Astrocyte (in vitro differentiated cells and primary cell): ENCODE measurements around the gene FKBP1A. TPM values are rescaled to one million over a fixed set of nuclear protein-coding genes. Genes with fewer than 3 reads are reported as not detected.

Source experiments
- DNase-seq: peaks from one replicate; pipeline ENCODE4 v3.0.0-alpha.2; 2010; ENCODE audit warnings: low read depth
- FAIRE-seq: peaks from 2 replicates; lab custom pipeline; 2011; peaks lifted over from hg19 to GRCh38; lab: Jason Lieb, UNC
- H2AFZ ChIP-seq: 2 replicates; pipeline ENCODE4 v1.6.0; 2012; ENCODE audit warnings: low read depth, low read length, inconsistent platforms
- H3K27ac ChIP-seq: 2 replicates; pipeline ENCODE4 v1.5.1; 2011; ENCODE audit warnings: low read depth, low read length, inconsistent platforms
- H3K27me3 ChIP-seq: 2 replicates; pipeline ENCODE4 v1.6.0; 2011; ENCODE audit warnings: low read length, inconsistent platforms; ENCODE audit not compliant: insufficient read depth
- H3K36me3 ChIP-seq: 2 replicates; pipeline ENCODE4 v1.5.1; 2011; ENCODE audit warnings: low read length, inconsistent platforms; ENCODE audit not compliant: insufficient read depth
- H3K4me1 ChIP-seq: 2 replicates; pipeline ENCODE4 v1.5.1; 2011; ENCODE audit warnings: low read length, inconsistent platforms; ENCODE audit not compliant: insufficient read depth
- H3K4me2 ChIP-seq: 2 replicates; pipeline ENCODE4 v1.6.0; 2012; ENCODE audit warnings: low read length, inconsistent platforms
- H3K4me3 ChIP-seq: 2 replicates; pipeline ENCODE4 v1.5.1; 2011; ENCODE audit warnings: low read depth, mild to moderate bottlenecking, low read length, inconsistent platforms; ENCODE audit not compliant: insufficient read depth
- H3K79me2 ChIP-seq: 2 replicates; pipeline ENCODE4 v1.6.0; 2012; ENCODE audit warnings: mild to moderate bottlenecking, low read length, inconsistent platforms; ENCODE audit not compliant: insufficient read depth
- H3K9ac ChIP-seq: 2 replicates; pipeline ENCODE4 v1.6.0; 2012; ENCODE audit warnings: mild to moderate bottlenecking, low read length, inconsistent platforms
- H3K9me3 ChIP-seq: 2 replicates; pipeline ENCODE4 v1.5.1; 2012; ENCODE audit warnings: low read depth, mild to moderate bottlenecking, low read length, inconsistent platforms; ENCODE audit not compliant: insufficient read depth
- H4K20me1 ChIP-seq: 2 replicates; pipeline ENCODE4 v1.6.0; 2012; ENCODE audit warnings: low read length, inconsistent platforms; ENCODE audit not compliant: insufficient read depth
- H3K27ac Mint-ChIP-seq: one replicate; pipeline ENCODE4 v1.8.0; 2021; ENCODE audit warnings: mild to moderate bottlenecking, mixed read lengths; ENCODE audit not compliant: unreplicated experiment
- H3K27me3 Mint-ChIP-seq: one replicate; pipeline ENCODE4 v1.8.0; 2021; ENCODE audit warnings: low read depth, mixed read lengths; ENCODE audit not compliant: unreplicated experiment
- H3K36me3 Mint-ChIP-seq: one replicate; pipeline ENCODE4 v1.8.0; 2021; ENCODE audit warnings: low read depth, mixed read lengths; ENCODE audit not compliant: unreplicated experiment
- H3K4me1 Mint-ChIP-seq: one replicate; pipeline ENCODE4 v1.8.0; 2021; ENCODE audit warnings: low read depth, mixed read lengths; ENCODE audit not compliant: unreplicated experiment
- H3K4me3 Mint-ChIP-seq: one replicate; pipeline ENCODE4 v1.8.0; 2021; ENCODE audit warnings: mild to moderate bottlenecking, moderate library complexity, mixed read lengths; ENCODE audit not compliant: unreplicated experiment
- H3K9me3 Mint-ChIP-seq: one replicate; pipeline ENCODE4 v1.8.0; 2021; ENCODE audit warnings: mild to moderate bottlenecking, mixed read lengths; ENCODE audit not compliant: unreplicated experiment
- EZH2 ChIP-seq: IDR thresholded peaks from 2 replicates; pipeline ENCODE4 v1.6.1; 2012; ENCODE audit warnings: mild to moderate bottlenecking, low read length, inconsistent platforms; ENCODE audit not compliant: insufficient read depth
- total RNA-seq: library from RNA; stranded (reverse); gene quantifications from 2 replicates; pipeline ENCODE4 v1.2.1, GENCODE V29; 2021
- TF ChIP-seq, protein P1 (sequence below): IDR thresholded peaks from 2 replicates; pipeline ENCODE4 v1.5.1; 2011; ENCODE audit warnings: low read depth, mild to moderate bottlenecking, inconsistent platforms, low read length, moderate library complexity; ENCODE audit not compliant: insufficient read depth

FKBP1A gene
- total RNA-seq, 1 donor from 2014 or later, result 379 TPM

DNA sequence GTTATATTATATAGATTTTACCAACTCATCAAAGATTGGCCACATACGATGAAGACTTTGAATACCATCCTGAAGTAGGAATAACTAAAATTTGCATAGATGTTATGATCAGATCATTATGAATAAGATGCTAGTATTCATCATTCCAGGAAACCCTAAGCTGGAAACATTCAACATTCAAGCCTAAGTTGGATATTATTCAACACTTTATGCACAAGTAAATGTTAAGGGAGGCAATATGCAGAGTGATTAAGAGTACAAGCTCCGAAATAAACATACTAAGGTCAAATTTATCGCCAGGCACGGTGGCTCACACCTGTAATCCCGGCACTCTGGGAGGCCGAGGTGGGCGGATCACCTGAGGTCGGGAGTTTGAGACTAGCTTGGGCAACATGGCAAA lies 43.4 kb upstream of the FKBP1A start:
- no peak overlapping the region for H3K4me2 ChIP-seq
- Mint-ChIP-seq H3K4me3 (no peak overlapping the region), H3K9me3 (no peaks in the 10 kb centered on the region), H3K27ac (no peak overlapping the region), H3K36me3 (peaks cover 4% of the 10 kb centered on the region), H3K27me3 (no peaks in the 10 kb centered on the region), H3K4me1 (no peaks in the 10 kb centered on the region)
- TF ChIP-seq, protein P1, sequence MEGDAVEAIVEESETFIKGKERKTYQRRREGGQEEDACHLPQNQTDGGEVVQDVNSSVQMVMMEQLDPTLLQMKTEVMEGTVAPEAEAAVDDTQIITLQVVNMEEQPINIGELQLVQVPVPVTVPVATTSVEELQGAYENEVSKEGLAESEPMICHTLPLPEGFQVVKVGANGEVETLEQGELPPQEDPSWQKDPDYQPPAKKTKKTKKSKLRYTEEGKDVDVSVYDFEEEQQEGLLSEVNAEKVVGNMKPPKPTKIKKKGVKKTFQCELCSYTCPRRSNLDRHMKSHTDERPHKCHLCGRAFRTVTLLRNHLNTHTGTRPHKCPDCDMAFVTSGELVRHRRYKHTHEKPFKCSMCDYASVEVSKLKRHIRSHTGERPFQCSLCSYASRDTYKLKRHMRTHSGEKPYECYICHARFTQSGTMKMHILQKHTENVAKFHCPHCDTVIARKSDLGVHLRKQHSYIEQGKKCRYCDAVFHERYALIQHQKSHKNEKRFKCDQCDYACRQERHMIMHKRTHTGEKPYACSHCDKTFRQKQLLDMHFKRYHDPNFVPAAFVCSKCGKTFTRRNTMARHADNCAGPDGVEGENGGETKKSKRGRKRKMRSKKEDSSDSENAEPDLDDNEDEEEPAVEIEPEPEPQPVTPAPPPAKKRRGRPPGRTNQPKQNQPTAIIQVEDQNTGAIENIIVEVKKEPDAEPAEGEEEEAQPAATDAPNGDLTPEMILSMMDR, result no peak
- TF ChIP-seq EZH2, result no peak
- H3K4me1 ChIP-seq, result peaks cover 9% of the 10 kb centered on the region
- DNase-seq (no peak), FAIRE-seq (no peak)
- no peaks in the 10 kb centered on the region for H3K79me2 ChIP-seq
- peaks cover 7% of the 10 kb centered on the region for H4K20me1 ChIP-seq
- peaks cover 2% of the 10 kb centered on the region for H3K27me3 ChIP-seq
- H3K36me3 ChIP-seq, result peaks cover 2% of the 10 kb centered on the region
- H3K9me3 ChIP-seq, result no peaks in the 10 kb centered on the region
- no peak overlapping the region for H3K4me3 ChIP-seq
- no peak overlapping the region for H2AFZ ChIP-seq
- H3K9ac ChIP-seq, result no peak overlapping the region
- no peak overlapping the region for H3K27ac ChIP-seq

DNA sequence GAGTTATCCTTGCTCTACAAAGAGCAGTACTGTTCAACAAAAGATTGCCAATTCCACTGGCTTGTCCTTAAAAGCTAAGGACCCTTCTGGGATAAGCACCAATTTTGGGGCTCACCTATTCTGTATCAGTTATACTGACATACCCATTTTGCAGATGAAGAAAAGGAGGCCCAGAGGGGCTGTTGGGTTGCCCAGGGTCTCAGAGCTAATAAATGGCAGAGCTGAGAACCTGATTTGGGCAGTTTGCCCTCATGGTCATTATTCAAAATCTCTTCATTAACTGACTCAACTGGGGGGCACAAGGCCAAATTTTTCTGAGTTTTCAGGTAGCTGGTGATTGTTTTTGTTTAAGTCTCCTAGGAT lies 42.5 kb upstream of the FKBP1A start:
- Mint-ChIP-seq H3K27ac (no peak overlapping the region), H3K27me3 (no peaks in the 10 kb centered on the region), H3K4me3 (no peak overlapping the region), H3K36me3 (peaks cover 4% of the 10 kb centered on the region), H3K9me3 (no peaks in the 10 kb centered on the region), H3K4me1 (no peaks in the 10 kb centered on the region)
- no peak overlapping the region for H3K27ac ChIP-seq
- peaks cover 2% of the 10 kb centered on the region for H3K27me3 ChIP-seq
- H3K9me3 ChIP-seq, result no peaks in the 10 kb centered on the region
- no peak overlapping the region for H2AFZ ChIP-seq
- no peaks in the 10 kb centered on the region for H3K36me3 ChIP-seq
- peaks cover 7% of the 10 kb centered on the region for H4K20me1 ChIP-seq
- TF ChIP-seq EZH2, result no peak
- TF ChIP-seq, protein P1, result no peak
- H3K79me2 ChIP-seq, result no peaks in the 10 kb centered on the region
- no peak overlapping the region for H3K9ac ChIP-seq
- H3K4me3 ChIP-seq, result no peak overlapping the region
- no peak overlapping the region for H3K4me2 ChIP-seq
- FAIRE-seq, result no peak
- no peak for DNase-seq
- peaks cover 9% of the 10 kb centered on the region for H3K4me1 ChIP-seq

DNA sequence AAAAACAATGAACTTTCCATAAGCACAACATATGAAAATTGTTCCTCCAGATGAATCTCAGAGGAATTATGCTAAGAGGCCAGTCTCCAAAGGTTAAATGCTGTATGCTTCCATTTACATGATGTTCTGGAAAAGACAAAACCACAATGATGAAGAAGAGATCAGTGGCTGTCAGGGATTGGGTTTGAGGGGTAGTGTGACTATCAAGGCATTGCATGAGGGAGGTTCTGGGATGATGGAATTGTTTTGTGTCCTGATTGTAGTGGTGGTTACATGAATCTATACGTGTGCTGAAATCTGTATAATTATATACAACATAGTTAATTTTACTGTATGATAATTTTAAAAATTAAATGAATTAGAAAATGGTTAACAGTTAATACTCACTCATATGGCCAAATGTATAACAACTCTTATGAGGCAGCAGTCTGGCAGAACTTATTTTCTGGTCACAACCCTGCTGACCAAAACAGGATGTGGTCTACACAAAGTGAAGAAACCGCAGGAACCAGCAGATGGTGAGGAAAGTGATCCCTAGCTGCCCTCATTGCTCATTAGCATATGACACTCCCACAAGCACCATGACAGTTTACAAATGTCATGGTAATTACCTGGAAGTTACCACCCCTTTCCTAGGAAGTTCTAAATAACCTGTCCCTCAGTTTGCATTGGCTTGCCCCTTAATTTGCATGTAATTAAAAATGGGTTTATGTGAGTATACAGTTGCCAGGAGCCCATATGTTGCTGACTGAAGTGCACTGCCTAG lies 41.9 kb upstream of the FKBP1A start:
- Histone ChIP-seq H3K4me3 (no peak overlapping the region), H3K79me2 (no peaks in the 10 kb centered on the region), H3K27ac (no peak overlapping the region), H3K9me3 (no peaks in the 10 kb centered on the region), H3K36me3 (no peaks in the 10 kb centered on the region), H3K4me2 (no peak overlapping the region), H3K27me3 (peaks cover 2% of the 10 kb centered on the region), H4K20me1 (peaks cover 1% of the 10 kb centered on the region), H3K4me1 (peaks cover 9% of the 10 kb centered on the region), H2AFZ (no peak overlapping the region), H3K9ac (no peak overlapping the region)
- no peaks in the 10 kb centered on the region for H3K9me3 Mint-ChIP-seq
- TF ChIP-seq, protein P1, result no peak
- no peak for TF ChIP-seq EZH2
- no peak for FAIRE-seq
- H3K4me1 Mint-ChIP-seq, result peaks cover 3% of the 10 kb centered on the region
- H3K36me3 Mint-ChIP-seq, result peaks cover 2% of the 10 kb centered on the region
- H3K27ac Mint-ChIP-seq, result no peak overlapping the region
- H3K27me3 Mint-ChIP-seq, result no peaks in the 10 kb centered on the region
- no peak overlapping the region for H3K4me3 Mint-ChIP-seq
- peak; percentile 90 for DNase-seq
